Activated naive CD4-positive, alpha-beta T cell (primary cell): ENCODE results near the gene LYPD4.
"Not testable (repeated sequence)": the region's sequence is repeated elsewhere in the genome, so short reads cannot be mapped to it uniquely, and the experiment has no call there.

Experiments
- DNase-seq, 4 experiments: peaks; one replicate each; lab custom pipeline; 2025; lab: John Stamatoyannopoulos, UW

The LYPD4 gene

GRCh38 chr19:41844601-41845000 lies at the start of gene LYPD4:
TSS of gene LYPD4 (minus strand) at chr19:41844683. CDS start at chr19:41839285, 5,398 bp downstream.
- DNase-seq, result no peak

- peak in 1 of 4 experiments; percentile 38 for DNase-seq
Observed at GRCh38 chr19:41893899-41894298, 49.4 kb upstream of the LYPD4 start.

- DNase-seq, result no peak
Observed at GRCh38 chr19:41892173-41892902, 47.9 kb upstream of the LYPD4 start.

GRCh38 chr19:41890936-41891335 lies 46.5 kb upstream of the LYPD4 start:
- no peak for DNase-seq

GRCh38 chr19:41889896-41890295 lies 45.4 kb upstream of the LYPD4 start:
- no peak for DNase-seq

- no peak for DNase-seq
Observed at GRCh38 chr19:41888926-41889325, 44.4 kb upstream of the LYPD4 start.

GRCh38 chr19:41887711-41888382 lies 43.4 kb upstream of the LYPD4 start:
- peak; percentile 49 to 83 (median 71) for DNase-seq

GRCh38 chr19:41886761-41887710 lies 42.6 kb upstream of the LYPD4 start:
- peak in 2 of 4 experiments; percentile 64 to 74 for DNase-seq

GRCh38 chr19:41883821-41884733 lies 39.6 kb upstream of the LYPD4 start:
- DNase-seq, result peak; percentile 57 to 79 (median 69)

- DNase-seq, result no peak
Observed at GRCh38 chr19:41883463-41883820, 39.0 kb upstream of the LYPD4 start.

- DNase-seq, result peak in 2 of 4 experiments; percentile 45 to 67
Observed at GRCh38 chr19:41882568-41883462, 38.3 kb upstream of the LYPD4 start, which contains the start of gene ARHGEF1. TSS of gene ARHGEF1 (plus strand) at chr19:41883184. CDS start at chr19:41888083, 4,899 bp downstream.

GRCh38 chr19:41880329-41880708 lies 35.8 kb upstream of the LYPD4 start:
- DNase-seq, result no peak

GRCh38 chr19:41879670-41880328 lies 35.3 kb upstream of the LYPD4 start:
- no peak for DNase-seq

GRCh38 chr19:41879080-41879479 lies 34.6 kb upstream of the LYPD4 start:
- DNase-seq, result no peak

GRCh38 chr19:41877916-41878905 lies 33.7 kb upstream of the LYPD4 start:
- DNase-seq, result no peak

- no peak for DNase-seq
Observed at GRCh38 chr19:41876847-41877832, 32.7 kb upstream of the LYPD4 start, which contains the start of gene CD79A. TSS of gene CD79A (plus strand) at chr19:41877279. CDS start at chr19:41877305, 26 bp downstream.

- DNase-seq, result not testable (repeated sequence)
Observed at GRCh38 chr19:41875973-41876372, 31.5 kb upstream of the LYPD4 start.
